IPS-18c (cell line): ENCODE data around the gene CCDC181.

Source experiments
- H3K4me3 ChIP-seq: 2 replicates; pipeline ENCODE4 v1.7.0; 2013; ENCODE audit warnings: low read depth, mild to moderate bottlenecking, low read length, moderate library complexity; ENCODE audit not compliant: insufficient read depth
- H3K9me3 ChIP-seq: one replicate; pipeline ENCODE4 v1.6.1; 2013; ENCODE audit warnings: mild to moderate bottlenecking, low read length, moderate library complexity; ENCODE audit not compliant: control insufficient read depth, insufficient read depth

CCDC181 gene

DNA sequence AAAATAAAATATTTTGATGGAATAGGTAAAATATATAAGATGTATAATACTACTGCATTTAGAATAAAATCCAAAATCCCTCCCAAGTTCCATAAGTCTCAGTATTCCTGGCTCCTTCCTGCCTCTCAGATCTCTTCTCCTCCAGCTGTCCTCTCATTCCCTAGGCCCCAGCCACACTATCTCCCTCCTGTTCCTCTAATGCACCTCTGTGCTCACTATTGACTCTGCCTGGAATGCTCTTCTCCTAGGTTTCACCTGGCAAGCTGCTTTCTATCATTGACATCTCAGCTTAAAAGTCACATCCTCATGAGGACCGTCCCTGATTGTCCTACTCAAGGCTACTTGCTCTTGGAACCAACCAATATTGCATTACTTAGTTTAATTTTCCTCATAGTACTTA lies 66.9 kb downstream of the CCDC181 start:
- Histone ChIP-seq H3K4me3 (no peak overlapping the region), H3K9me3 (no peaks in the 10 kb centered on the region)

- no peaks in the 10 kb centered on the region for H3K9me3 ChIP-seq
- H3K4me3 ChIP-seq: no peak overlapping the region
Observed at GRCh38 chr1:169348383-169349036, 78.8 kb downstream of the CCDC181 start.

DNA sequence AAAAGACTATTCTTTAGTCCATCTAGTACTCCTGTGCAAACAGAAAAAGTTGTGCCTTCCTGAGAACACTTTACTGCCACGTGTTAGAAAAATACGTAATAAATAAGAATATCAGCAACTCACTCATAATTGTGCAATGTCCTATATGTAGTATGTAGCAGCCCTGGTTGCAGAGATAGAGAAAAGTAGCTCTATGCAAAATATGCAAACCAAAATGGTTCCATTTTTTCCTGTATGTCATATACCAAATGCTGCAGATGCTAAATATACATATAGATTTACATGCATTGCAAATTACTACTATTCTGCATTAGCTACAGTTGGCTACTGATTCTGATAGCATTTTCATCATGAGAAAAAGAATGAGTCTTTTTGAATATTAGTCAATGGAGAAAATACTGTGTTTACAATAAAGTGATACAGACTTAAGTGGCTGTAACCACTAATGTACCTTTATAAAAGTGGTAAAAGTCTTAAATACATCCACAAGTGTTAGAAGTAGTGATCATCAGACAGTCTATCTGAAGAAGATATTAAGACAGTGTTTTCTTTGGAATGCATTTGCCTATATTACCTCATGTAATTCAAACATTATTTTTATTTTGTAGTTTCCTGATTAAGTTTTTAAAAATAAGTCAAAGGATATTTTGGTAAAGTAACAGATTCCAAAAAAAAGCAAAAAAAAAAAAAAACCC lies 79.4 kb downstream of the CCDC181 start:
- H3K4me3 ChIP-seq: no peak overlapping the region
- no peaks in the 10 kb centered on the region for H3K9me3 ChIP-seq

GRCh38 chr1:169346036-169346589 lies 81.2 kb downstream of the CCDC181 start:
- no peak overlapping the region for H3K4me3 ChIP-seq
- peaks cover 4% of the 10 kb centered on the region for H3K9me3 ChIP-seq

- Histone ChIP-seq H3K4me3 (no peak overlapping the region), H3K9me3 (peaks cover 6% of the 10 kb centered on the region)
Observed at GRCh38 chr1:169345511-169345910, 81.8 kb downstream of the CCDC181 start.
